HG03103 (cell line): Measurements from ENCODE around the gene TDRD3.
"Not testable (repeated sequence)": the region's sequence is repeated elsewhere in the genome, so short reads cannot be mapped to it uniquely, and the experiment has no call there.

ENCODE experiments used
- ATAC-seq: cut with Tn5 transposase; IDR thresholded peaks from one replicate; pipeline ENCODE4 v1.9.1; 2021; ENCODE audit warnings: low read depth; ENCODE audit not compliant: unreplicated experiment

The TDRD3 gene

GRCh38 chr13:60396783-60397703 lies at the start of gene TDRD3:
Gene TDRD3 (plus strand): TSS chr13:60397220. CDS start chr13:60397365, 145 bp downstream.
- ATAC-seq = peak; percentile 46

GRCh38 chr13:60347690-60348089 lies 49.3 kb upstream of the TDRD3 start:
- no peak for ATAC-seq

DNA sequence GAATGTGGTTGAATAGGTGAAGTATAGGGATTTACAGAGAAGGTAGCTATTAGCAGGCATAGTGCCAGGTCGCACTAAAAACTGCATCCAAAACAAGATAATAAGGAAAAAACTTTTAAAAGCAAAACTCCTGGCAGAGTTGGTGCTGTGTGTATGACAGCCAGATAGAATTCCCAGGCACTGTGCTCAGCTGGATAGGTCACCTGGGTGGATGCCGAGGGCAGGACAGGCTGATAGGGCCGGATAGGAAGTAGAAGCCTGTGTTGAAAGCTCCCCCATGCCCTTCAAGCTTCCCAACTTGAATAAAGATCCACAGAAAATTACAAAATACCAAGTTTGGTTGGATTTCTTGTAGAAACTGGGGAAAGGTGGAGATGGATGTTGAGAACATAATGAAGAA lies 48.9 kb upstream of the TDRD3 start:
- no peak for ATAC-seq

DNA sequence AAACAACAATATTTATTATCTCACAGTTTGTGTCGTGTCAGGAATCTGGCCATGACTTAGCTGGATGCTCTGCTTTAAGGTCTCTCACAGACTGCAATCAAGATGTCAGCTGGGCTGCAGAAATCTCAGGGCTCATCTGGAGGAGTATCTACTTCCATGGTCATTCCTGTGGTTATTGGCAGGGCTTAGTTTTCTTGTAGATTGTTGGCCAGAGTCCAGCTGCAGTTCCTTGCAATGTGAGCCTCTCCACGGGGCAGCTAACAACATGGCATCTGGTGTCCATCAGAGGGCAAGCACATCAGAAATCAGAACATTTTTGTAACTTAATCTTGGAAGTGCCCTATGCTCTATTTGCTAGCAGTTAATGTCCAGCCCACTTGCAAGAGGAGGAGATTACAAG lies 45.7 kb upstream of the TDRD3 start:
- ATAC-seq = no peak

- no peak for ATAC-seq
These were observed 45.0 kb upstream of the TDRD3 start for GRCh38 chr13:60351855-60352615.

DNA sequence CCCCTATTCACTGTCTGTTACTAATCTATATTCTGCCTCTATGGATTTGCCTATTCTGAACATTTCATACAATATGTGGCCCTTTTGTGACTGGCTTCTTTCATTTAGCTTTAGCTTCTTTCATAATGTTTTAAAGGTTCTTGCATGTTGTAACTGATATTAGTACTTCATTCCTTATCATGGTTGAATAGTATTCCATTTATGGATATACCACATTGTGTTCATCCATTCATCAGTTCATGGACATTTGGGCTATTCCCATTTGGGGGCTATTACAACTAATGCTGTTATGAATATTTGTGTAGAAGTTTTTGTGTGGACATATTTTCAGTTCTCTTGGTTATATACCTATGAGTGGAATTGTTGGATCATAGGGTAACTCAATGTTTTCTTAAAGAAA lies 44.4 kb upstream of the TDRD3 start:
- no peak for ATAC-seq

GRCh38 chr13:60355056-60355455 lies 42.0 kb upstream of the TDRD3 start:
- ATAC-seq = no peak

DNA sequence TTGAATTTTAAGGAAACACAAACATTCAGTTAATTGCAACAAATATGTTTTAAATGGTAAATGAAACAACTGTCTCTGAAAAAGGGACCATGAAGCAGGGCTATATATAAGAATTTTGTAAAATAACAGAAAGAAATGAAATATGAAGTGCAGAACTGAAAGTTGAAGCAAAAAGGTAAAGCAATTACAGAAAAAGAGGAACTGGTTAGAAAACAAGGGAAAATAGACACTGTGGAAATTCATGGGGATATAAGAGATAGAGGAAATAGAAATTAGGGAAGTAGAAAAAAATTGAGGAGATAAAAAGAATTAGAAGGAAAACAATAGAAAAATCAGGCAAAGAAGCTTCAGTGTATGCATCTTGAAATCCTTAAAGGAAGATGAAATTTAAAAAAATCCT lies 40.0 kb upstream of the TDRD3 start:
- no peak for ATAC-seq

DNA sequence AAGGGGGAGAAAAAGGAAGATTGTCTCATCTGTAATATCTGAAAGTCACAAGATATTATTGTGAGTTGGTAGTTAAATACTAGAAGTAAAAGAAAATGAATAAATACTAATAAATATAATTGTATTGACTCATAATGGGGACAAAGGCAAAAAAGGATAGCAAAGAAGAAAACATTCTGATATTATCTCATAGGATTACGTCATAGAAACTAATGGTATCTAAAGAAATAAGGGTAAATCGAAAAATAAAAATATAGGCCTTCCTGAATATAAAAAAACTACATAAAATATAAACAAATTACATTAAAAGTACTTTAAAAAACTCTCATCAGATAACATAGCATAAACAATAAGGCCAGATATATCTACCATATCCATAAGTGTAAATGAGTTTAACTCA lies 38.6 kb upstream of the TDRD3 start:
- ATAC-seq = no peak

GRCh38 chr13:60363288-60363687 lies 33.7 kb upstream of the TDRD3 start:
- no peak for ATAC-seq

DNA sequence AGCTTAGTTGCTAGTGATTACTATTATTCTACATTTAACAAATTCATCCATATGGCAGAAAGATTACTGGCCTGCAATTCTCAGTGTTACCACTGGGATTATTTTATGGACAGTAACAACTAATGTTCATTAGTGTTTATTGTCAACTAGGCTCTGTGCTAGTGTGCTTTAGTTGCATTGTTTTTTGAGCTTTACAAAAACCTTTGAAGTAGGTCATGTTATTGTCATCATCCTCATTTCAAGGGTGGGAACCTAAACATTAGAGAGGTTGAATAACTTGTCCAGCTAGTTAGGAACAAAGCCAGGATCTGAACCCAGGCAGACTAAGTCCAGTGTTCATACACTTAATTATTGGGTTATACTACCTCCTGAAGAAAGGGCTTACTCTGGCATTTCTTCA lies 27.8 kb upstream of the TDRD3 start:
- ATAC-seq = peak; percentile 54

GRCh38 chr13:60370343-60370742 lies 26.7 kb upstream of the TDRD3 start:
- ATAC-seq = no peak

GRCh38 chr13:60372141-60372540 lies 24.9 kb upstream of the TDRD3 start:
- ATAC-seq = no peak

- ATAC-seq = not testable (repeated sequence)
These were observed 17.7 kb upstream of the TDRD3 start for GRCh38 chr13:60379282-60379681.

- ATAC-seq = no peak
These were observed 17.0 kb upstream of the TDRD3 start for GRCh38 chr13:60379837-60380565.

- no peak for ATAC-seq
These were observed 12.1 kb upstream of the TDRD3 start for GRCh38 chr13:60384911-60385310.

GRCh38 chr13:60386250-60386649 lies 10.8 kb upstream of the TDRD3 start:
- ATAC-seq = no peak

GRCh38 chr13:60392131-60392530 lies 4.9 kb upstream of the TDRD3 start:
- ATAC-seq = no peak

GRCh38 chr13:60395971-60396782 lies 843 bp upstream of the TDRD3 start:
- peak; percentile 59 for ATAC-seq

DNA sequence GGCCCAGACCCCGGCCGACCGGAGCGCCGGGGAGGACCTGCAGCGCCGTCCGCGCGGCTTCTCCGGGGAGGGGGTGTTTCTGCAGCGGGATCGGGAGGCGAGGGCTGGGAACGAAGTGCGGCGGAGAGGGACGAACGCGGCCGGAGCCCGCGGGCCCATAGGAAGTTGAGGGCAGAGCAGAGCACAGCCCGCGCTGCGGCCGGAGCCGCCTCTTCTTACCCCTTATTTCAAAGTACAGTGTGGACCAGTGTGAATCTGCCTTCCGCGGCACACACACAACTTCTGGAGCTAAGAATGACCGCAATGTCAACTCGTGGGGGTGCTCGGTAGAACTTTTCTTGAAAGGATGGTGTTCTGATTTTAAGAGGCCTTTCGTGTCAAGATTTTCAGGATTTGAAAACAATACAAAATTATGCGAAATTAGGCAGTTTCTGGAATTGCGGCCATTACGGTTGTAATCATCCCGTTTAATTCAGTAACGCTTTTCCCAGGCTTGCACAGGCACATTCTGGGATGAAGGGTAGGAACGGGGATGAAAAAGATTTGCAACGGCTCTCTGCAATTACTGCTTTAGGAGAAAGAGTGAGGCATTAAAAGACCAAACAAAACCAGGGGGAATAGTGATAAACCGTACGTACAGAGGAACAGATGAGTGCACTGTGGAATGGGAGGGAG lies 821 bp downstream of the TDRD3 start:
- ATAC-seq = peak; percentile 26
